GM21447 (cell line): Measurements from ENCODE around the gene ANAPC5.

ENCODE experiments used
- ATAC-seq: cut with Tn5 transposase; IDR thresholded peaks from one replicate; pipeline ENCODE4 v1.9.1; 2021; ENCODE audit not compliant: unreplicated experiment

The ANAPC5 gene

DNA sequence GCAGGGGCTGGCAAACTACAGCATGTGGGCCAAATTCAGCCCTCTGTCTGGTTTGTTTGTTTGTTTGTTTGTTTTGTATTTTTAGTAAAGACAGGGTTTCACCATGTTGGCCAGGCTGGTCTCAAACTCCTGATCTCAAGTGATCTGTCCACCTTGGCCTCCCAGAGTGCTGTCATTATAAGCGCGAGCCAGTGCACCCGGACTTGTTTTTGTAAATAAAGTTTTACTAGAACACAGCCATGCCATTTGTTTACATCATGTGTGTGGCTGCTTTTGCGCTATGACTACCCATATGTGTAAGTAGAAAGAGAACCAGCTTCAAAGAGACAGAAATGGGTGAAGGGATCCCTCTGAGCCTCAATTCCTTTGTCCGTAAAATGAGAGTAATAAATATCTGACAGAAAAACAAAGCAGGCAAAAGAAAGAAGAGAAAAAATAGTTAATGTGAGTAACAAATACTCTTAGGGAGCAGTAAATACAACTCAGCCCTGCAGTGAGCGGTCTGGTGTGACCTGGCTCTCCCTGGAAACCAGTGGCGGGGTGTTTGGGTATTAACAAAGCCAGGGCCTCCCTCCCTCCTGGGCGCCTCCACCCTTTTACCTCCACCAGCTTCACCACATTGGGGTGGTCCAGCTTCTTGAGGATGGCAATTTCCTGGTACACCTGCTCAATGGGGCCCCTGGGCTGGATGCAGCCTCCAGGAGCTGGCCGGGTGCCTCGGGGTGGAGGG, 88.8 kb downstream of the ANAPC5 start:
- ATAC-seq, result no peak

DNA sequence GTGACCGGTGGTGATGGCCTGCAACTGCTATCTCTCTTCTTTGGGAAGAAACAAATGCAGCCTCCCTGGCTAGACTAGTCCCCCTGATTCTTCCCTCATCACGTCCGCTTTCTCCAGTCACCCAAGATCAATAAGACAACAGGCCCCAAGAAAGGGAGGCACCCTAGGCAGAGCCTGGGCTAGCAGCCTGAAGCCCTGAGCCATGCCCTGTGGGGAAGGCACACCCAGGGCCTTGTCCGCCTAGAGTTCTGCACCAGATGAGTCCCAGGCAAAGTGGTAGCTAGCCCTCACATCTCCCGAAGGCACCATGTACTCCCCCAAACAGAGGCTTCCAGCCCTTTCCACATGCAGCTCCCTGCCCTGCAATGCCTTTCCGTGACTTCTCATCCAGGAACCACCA, 90.8 kb downstream of the ANAPC5 start:
- ATAC-seq, result no peak

DNA sequence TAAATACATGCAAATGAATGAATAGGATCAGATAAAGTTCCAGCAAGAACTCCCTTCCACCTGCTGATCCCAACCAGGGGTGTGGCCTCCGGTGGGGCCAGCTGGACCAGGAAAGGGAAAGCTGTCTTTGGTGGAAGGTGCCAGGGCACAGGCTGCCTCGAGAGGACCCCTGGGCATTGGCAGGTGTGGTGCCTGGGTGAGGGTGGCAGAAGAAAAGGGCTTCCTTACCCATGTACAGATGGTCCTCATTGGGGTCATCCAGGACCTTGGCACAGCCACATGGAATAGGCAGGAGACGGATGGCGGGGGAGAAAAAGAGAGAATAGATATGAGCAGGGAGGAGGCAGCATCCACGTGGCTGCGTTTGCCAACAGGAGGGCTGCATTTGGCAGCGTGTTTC, 92.1 kb downstream of the ANAPC5 start:
- ATAC-seq, result no peak

DNA sequence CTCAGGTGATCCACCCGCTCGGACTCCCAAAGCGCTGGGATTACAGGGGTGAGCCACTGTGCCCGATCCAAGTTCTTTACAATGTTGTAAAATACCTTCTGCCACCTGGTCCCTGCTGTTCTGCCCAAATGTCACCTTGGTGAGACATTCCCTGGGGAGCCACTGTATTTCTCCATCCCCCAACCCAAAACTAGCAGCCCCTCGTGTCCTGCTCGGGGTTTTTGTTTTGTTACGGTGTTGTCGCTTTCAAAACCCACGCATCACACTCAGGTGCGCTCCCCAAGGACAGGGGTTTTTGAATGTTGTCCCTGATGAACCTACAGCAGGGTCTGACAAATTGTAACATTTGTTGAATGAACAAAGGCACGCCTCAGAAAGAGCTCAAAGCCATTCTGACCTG, 93.1 kb downstream of the ANAPC5 start:
- ATAC-seq, result no peak
